ENCODE data around the gene RNF34. TPM values are rescaled to one million over a fixed set of nuclear protein-coding genes. Genes with fewer than 3 reads are reported as not detected.

Gene RNF34
- total and polyA plus RNA-seq, 2 donors (not counting 3 experiments of a cell fraction or from before 2014, with no cell fraction given), result 37.6 to 51.1 TPM

DNA sequence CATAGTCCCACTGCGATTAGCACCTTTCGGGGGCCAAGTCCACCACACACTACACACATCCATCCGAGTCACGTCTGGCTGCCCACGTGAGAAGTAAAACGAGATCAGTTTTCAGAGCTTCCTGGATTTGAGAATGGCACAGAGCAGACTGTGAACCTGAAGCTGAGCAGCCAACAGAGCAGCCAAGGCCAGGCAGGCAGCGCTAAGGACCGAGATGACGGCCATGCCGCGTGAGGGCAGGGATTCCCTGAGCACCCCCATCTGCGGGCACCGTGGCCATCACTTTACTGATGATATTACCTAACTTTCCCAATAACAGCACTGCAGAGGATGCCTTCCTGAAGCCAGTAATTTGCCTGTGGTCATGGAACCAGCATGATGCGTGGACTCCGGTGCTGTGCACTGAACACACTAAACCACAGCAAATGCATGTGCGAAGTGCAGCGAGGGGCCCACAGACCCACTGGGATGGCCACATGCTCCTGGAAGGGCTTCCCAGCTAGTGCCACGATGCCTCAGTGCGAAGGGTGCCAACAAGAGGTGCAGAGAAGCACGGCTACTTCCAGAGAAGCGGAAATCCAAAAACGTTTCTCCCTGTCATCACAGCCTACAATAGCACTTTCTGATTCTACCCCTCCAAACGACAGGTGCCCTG, 56.0 kb downstream of the RNF34 start:
- TF ChIP-seq, protein P1, sequence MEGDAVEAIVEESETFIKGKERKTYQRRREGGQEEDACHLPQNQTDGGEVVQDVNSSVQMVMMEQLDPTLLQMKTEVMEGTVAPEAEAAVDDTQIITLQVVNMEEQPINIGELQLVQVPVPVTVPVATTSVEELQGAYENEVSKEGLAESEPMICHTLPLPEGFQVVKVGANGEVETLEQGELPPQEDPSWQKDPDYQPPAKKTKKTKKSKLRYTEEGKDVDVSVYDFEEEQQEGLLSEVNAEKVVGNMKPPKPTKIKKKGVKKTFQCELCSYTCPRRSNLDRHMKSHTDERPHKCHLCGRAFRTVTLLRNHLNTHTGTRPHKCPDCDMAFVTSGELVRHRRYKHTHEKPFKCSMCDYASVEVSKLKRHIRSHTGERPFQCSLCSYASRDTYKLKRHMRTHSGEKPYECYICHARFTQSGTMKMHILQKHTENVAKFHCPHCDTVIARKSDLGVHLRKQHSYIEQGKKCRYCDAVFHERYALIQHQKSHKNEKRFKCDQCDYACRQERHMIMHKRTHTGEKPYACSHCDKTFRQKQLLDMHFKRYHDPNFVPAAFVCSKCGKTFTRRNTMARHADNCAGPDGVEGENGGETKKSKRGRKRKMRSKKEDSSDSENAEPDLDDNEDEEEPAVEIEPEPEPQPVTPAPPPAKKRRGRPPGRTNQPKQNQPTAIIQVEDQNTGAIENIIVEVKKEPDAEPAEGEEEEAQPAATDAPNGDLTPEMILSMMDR (IDR thresholded peaks at IDR 0.05; ENCODE audit: extremely low read depth in 1 of 2, insufficient read depth in 1 of 2, low read depth in 1 of 2, low read length in 2 of 2), result no peak
- no peak for TF ChIP-seq MYC (IDR thresholded peaks at IDR 0.05; ENCODE audit: low read depth, low read length)
- no peak for TF ChIP-seq JUN (IDR thresholded peaks at IDR 0.05; ENCODE audit: borderline replicate concordance, insufficient read depth, insufficient read length, low read depth)
- TF ChIP-seq EZH2 (IDR thresholded peaks at IDR 0.05; ENCODE audit: borderline replicate concordance, low read depth, low read length, severe bottlenecking), result no peak
- no peak for TF ChIP-seq FOS (IDR thresholded peaks at IDR 0.05; ENCODE audit: borderline replicate concordance, insufficient read depth, low read length)
- Histone ChIP-seq H3K27me3 (ENCODE audit: control insufficient read depth in 2 of 2, insufficient read depth in 2 of 2, low read length in 2 of 2) (no peaks in the 10 kb centered on the region), H3K36me3 (ENCODE audit: control insufficient read depth in 2 of 2, extremely low read depth in 1 of 2, insufficient read depth in 2 of 2, low read length in 2 of 2) (no peaks in the 10 kb centered on the region), H2AFZ (ENCODE audit: low read depth, low read length) (no peak overlapping the region), H4K20me1 (replicated peaks; ENCODE audit: control insufficient read depth, extremely low read depth, insufficient read depth, low read length) (no peaks in the 10 kb centered on the region), H3K4me2 (ENCODE audit: insufficient read depth, low read length) (no peak overlapping the region), H3K9ac (replicated peaks; ENCODE audit: extremely low read depth, insufficient read depth, low read length) (no peak overlapping the region), H3K27ac (ENCODE audit: insufficient read depth, low read depth, low read length) (no peak overlapping the region), H3K4me3 (replicated peaks in 1 of 3; ENCODE audit: insufficient read depth in 1 of 3, low read depth in 1 of 3, low read length in 3 of 3) (no peak overlapping the region), H3K9me3 (replicated peaks; ENCODE audit: control insufficient read depth, insufficient read depth, low read length) (no peaks in the 10 kb centered on the region), H3K4me1 (ENCODE audit: control insufficient read depth, extremely low read depth, insufficient read depth, low read length) (peaks cover 7% of the 10 kb centered on the region), H3K79me2 (ENCODE audit: control insufficient read depth, insufficient read depth, low read length) (peaks cover 45% of the 10 kb centered on the region), H3K9me1 (replicated peaks; ENCODE audit: control insufficient read depth, extremely low read depth, insufficient read depth, low read length) (no peaks in the 10 kb centered on the region)
- no peak for DNase-seq (ENCODE audit: low read depth, low spot score)
- no TSS peak for BruUV-seq (replicated peaks)
- ChIA-PET CTCF (interaction anchor here (1.3 kb wide), 2 partner anchors 9 to 12 kb away, joined by 3 to 9 read pairs; no protein-coding TSS in a partner anchor), POLR2A (no interaction called here)
- intact Hi-C loops (cut with micrococcal nuclease) (no loop called here), dilution Hi-C loops (cut with MboI; ENCODE audit: extremely low pct_ligation_motif_present, low sequenced_read_pairs) (no loop called here)
- FAIRE-seq, result no peak

Measured in endothelial cell of umbilical vein (primary cell).